ENCODE results near the gene GPR83.

GRCh38 chr11:94445641-94446040, 44.4 kb upstream of the GPR83 start:
- TF ChIP-seq CTCF (IDR thresholded peaks at IDR 0.05; ENCODE audit: low read length) = no peak
- TF ChIP-seq EZH2 (IDR thresholded peaks at IDR 0.05; ENCODE audit: borderline replicate concordance, low read length) = no peak
